HEK293 (cell line): ENCODE results near the gene TMEM185A.

Source experiments
- HOXA7 ChIP-seq: sonication (generic); formaldehyde crosslinking; IDR thresholded peaks from 2 replicates; pipeline ENCODE4 v1.8.1; 2022; ENCODE audit warnings: missing genetic modification reagents, borderline replicate concordance
- ZBTB20 ChIP-seq: fragments of 450-650 bp; formaldehyde crosslinking; IDR thresholded peaks from 2 replicates; pipeline ENCODE4 v1.5.1; 2016; ENCODE audit warnings: missing biosample characterization, missing genetic modification characterization
- ZNF274 ChIP-seq, 2 experiments: fragments of 200-500 bp in 1 of 2; fragments of 450-650 bp in 1 of 2; sonication (Bioruptor generic) in 1 of 2; formaldehyde crosslinking in 1 of 2; IDR thresholded peaks; 2 replicates each; pipeline versions ENCODE4 v1.5.1 to v1.6.1; 2014 to 2016; ENCODE audit warnings: borderline replicate concordance in 1 of 2, inconsistent platforms in 1 of 2, low read length in 1 of 2, missing biosample characterization in 1 of 2, missing genetic modification characterization in 1 of 2
- ZNF404 ChIP-seq: fragments of 450-650 bp; formaldehyde crosslinking; IDR thresholded peaks from 2 replicates; pipeline ENCODE4 v1.5.1; 2017; ENCODE audit warnings: missing biosample characterization, missing genetic modification characterization
- TF ChIP-seq, protein P1 (sequence below): fragments of 450-650 bp; formaldehyde crosslinking; IDR thresholded peaks from 2 replicates; pipeline ENCODE4 v1.5.1; 2016; ENCODE audit warnings: missing biosample characterization, missing genetic modification characterization
- TF ChIP-seq, protein P2 (sequence below): fragments of 450-650 bp; formaldehyde crosslinking; IDR thresholded peaks from 2 replicates; pipeline ENCODE4 v1.5.1; 2016; ENCODE audit warnings: missing biosample characterization, missing genetic modification characterization
- TF ChIP-seq, protein P3 (sequence below): fragments of 450-650 bp; formaldehyde crosslinking; IDR thresholded peaks from 2 replicates; pipeline ENCODE4 v1.5.1; 2016; ENCODE audit warnings: missing biosample characterization, missing genetic modification characterization
- TF ChIP-seq, protein P4 (sequence below): fragments of 450-650 bp; formaldehyde crosslinking; IDR thresholded peaks from 2 replicates; pipeline ENCODE4 v1.5.1; 2016; ENCODE audit warnings: missing biosample characterization, missing genetic modification characterization
- TF ChIP-seq, protein P5 (sequence below): fragments of 450-650 bp; formaldehyde crosslinking; conservative IDR thresholded peaks from 2 replicates; pipeline ENCODE4 v1.5.1; 2016; ENCODE audit warnings: low read depth, missing biosample characterization, missing genetic modification characterization

DNA sequence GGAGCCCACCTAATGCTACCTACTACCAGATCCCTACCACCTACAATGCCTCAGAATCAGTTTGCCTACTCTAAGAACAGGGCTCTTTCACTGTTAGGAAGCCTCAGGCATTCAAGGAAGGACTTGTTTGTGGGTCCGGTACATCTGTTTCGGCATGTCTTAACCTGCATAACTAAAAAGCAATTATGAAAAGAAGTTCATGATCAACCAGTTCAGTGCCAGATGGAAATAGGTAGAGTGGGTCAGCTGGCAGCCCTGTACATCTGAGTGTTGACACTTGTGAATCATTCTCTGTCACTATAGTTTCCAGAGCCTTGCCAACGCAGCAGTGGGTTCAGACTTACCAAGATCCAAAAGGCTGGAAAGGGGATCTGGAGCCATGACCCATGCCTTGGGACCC, 3.3 kb downstream of the TMEM185A start:
- TF ChIP-seq, protein P1, sequence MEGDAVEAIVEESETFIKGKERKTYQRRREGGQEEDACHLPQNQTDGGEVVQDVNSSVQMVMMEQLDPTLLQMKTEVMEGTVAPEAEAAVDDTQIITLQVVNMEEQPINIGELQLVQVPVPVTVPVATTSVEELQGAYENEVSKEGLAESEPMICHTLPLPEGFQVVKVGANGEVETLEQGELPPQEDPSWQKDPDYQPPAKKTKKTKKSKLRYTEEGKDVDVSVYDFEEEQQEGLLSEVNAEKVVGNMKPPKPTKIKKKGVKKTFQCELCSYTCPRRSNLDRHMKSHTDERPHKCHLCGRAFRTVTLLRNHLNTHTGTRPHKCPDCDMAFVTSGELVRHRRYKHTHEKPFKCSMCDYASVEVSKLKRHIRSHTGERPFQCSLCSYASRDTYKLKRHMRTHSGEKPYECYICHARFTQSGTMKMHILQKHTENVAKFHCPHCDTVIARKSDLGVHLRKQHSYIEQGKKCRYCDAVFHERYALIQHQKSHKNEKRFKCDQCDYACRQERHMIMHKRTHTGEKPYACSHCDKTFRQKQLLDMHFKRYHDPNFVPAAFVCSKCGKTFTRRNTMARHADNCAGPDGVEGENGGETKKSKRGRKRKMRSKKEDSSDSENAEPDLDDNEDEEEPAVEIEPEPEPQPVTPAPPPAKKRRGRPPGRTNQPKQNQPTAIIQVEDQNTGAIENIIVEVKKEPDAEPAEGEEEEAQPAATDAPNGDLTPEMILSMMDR (tag by site-specific recombination): no peak
- no peak for TF ChIP-seq HOXA7 (CRISPR knock-in tag)
- TF ChIP-seq, protein P2, sequence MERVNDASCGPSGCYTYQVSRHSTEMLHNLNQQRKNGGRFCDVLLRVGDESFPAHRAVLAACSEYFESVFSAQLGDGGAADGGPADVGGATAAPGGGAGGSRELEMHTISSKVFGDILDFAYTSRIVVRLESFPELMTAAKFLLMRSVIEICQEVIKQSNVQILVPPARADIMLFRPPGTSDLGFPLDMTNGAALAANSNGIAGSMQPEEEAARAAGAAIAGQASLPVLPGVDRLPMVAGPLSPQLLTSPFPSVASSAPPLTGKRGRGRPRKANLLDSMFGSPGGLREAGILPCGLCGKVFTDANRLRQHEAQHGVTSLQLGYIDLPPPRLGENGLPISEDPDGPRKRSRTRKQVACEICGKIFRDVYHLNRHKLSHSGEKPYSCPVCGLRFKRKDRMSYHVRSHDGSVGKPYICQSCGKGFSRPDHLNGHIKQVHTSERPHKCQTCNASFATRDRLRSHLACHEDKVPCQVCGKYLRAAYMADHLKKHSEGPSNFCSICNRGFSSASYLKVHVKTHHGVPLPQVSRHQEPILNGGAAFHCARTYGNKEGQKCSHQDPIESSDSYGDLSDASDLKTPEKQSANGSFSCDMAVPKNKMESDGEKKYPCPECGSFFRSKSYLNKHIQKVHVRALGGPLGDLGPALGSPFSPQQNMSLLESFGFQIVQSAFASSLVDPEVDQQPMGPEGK: no peak
- TF ChIP-seq, protein P3, sequence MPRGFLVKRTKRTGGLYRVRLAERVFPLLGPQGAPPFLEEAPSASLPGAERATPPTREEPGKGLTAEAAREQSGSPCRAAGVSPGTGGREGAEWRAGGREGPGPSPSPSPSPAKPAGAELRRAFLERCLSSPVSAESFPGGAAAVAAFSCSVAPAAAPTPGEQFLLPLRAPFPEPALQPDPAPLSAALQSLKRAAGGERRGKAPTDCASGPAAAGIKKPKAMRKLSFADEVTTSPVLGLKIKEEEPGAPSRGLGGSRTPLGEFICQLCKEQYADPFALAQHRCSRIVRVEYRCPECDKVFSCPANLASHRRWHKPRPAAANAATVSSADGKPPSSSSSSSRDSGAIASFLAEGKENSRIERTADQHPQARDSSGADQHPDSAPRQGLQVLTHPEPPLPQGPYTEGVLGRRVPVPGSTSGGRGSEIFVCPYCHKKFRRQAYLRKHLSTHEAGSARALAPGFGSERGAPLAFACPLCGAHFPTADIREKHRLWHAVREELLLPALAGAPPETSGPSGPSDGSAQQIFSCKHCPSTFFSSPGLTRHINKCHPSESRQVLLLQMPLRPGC: no peak
- no peak for TF ChIP-seq ZNF274 (IDR thresholded peaks at IDR 0.05; ENCODE audit: low read length)
- TF ChIP-seq ZNF274 (tag by site-specific recombination; IDR thresholded peaks at IDR 0.05; ENCODE audit: borderline replicate concordance): no peak
- TF ChIP-seq, protein P4, sequence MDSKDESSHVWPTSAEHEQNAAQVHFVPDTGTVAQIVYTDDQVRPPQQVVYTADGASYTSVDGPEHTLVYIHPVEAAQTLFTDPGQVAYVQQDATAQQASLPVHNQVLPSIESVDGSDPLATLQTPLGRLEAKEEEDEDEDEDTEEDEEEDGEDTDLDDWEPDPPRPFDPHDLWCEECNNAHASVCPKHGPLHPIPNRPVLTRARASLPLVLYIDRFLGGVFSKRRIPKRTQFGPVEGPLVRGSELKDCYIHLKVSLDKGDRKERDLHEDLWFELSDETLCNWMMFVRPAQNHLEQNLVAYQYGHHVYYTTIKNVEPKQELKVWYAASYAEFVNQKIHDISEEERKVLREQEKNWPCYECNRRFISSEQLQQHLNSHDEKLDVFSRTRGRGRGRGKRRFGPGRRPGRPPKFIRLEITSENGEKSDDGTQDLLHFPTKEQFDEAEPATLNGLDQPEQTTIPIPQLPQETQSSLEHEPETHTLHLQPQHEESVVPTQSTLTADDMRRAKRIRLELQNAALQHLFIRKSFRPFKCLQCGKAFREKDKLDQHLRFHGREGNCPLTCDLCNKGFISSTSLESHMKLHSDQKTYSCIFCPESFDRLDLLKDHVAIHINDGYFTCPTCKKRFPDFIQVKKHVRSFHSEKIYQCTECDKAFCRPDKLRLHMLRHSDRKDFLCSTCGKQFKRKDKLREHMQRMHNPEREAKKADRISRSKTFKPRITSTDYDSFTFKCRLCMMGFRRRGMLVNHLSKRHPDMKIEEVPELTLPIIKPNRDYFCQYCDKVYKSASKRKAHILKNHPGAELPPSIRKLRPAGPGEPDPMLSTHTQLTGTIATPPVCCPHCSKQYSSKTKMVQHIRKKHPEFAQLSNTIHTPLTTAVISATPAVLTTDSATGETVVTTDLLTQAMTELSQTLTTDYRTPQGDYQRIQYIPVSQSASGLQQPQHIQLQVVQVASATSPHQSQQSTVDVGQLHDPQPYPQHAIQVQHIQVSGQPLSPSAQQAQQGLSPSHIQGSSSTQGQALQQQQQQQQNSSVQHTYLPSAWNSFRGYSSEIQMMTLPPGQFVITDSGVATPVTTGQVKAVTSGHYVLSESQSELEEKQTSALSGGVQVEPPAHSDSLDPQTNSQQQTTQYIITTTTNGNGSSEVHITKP (tag by site-specific recombination): no peak
- TF ChIP-seq, protein P5, sequence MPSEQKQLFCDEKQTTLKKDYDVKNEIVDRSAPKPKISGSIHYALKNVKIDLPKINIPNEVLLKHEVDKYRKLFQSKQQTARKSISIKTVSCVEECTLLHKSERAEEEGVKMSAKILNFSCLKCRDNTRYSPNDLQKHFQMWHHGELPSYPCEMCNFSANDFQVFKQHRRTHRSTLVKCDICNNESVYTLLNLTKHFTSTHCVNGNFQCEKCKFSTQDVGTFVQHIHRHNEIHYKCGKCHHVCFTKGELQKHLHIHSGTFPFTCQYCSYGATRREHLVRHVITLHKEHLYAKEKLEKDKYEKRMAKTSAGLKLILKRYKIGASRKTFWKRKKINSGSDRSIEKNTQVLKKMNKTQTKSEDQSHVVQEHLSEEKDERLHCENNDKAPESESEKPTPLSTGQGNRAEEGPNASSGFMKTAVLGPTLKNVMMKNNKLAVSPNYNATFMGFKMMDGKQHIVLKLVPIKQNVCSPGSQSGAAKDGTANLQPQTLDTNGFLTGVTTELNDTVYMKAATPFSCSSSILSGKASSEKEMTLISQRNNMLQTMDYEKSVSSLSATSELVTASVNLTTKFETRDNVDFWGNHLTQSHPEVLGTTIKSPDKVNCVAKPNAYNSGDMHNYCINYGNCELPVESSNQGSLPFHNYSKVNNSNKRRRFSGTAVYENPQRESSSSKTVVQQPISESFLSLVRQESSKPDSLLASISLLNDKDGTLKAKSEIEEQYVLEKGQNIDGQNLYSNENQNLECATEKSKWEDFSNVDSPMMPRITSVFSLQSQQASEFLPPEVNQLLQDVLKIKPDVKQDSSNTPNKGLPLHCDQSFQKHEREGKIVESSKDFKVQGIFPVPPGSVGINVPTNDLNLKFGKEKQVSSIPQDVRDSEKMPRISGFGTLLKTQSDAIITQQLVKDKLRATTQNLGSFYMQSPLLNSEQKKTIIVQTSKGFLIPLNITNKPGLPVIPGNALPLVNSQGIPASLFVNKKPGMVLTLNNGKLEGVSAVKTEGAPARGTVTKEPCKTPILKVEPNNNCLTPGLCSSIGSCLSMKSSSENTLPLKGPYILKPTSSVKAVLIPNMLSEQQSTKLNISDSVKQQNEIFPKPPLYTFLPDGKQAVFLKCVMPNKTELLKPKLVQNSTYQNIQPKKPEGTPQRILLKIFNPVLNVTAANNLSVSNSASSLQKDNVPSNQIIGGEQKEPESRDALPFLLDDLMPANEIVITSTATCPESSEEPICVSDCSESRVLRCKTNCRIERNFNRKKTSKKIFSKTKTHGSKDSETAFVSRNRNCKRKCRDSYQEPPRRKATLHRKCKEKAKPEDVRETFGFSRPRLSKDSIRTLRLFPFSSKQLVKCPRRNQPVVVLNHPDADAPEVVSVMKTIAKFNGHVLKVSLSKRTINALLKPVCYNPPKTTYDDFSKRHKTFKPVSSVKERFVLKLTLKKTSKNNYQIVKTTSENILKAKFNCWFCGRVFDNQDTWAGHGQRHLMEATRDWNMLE (tag by site-specific recombination): no peak
- no peak for TF ChIP-seq ZNF404 (tag by site-specific recombination)
- no peak for TF ChIP-seq ZBTB20
